GM12892 (cell line): ENCODE results near the gene ZSWIM4.

ENCODE experiments used
- POLR2A ChIP-seq: IDR thresholded peaks from 2 replicates; pipeline ENCODE4 v1.6.1; 2011; ENCODE audit warnings: low read depth, low read length, control low read depth
- POLR2AphosphoS5 ChIP-seq: IDR thresholded peaks from 2 replicates; pipeline ENCODE4 v1.6.1; 2011; ENCODE audit warnings: low read depth, low read length, control low read depth

DNA sequence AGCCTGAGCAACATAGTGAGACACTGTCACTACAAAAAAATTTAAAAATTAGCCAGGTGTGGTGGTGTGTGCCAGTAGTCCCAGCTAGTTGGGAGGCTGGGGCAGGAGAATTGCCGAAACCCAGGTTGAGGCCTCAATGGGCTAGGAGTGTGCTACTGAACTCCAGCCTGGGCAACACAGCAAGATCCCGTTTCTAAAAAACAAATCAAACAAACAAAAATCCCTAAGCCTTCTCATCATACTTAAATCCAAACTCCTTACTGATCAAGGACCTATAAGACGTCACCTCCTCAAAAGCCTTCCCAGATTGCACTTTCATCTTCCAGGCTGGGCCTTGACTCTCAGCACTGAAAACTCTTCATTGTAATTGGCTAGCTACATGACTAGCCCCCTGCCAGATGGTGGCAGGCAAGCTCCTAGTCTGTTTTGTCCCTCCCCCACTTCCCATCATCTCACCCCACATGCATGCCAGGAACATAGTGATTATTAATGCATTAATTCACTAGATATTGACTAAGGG, 64.2 kb downstream of the ZSWIM4 start:
- TF ChIP-seq POLR2AphosphoS5 (no peak), POLR2A (no peak)
